Neural cell (in vitro differentiated cells): ENCODE measurements around the gene ZNF790.

Experiments used
- EP300 ChIP-seq: fragments of 450-650 bp; conservative IDR thresholded peaks from 2 replicates; pipeline ENCODE4 v1.6.1; 2014; ENCODE audit warnings: antibody characterized with exemption, mild to moderate bottlenecking, moderate library complexity; ENCODE audit not compliant: poor library complexity, severe bottlenecking
- POLR2AphosphoS5 ChIP-seq: IDR thresholded peaks from 2 replicates; pipeline ENCODE4 v1.6.1; 2012
- REST ChIP-seq: IDR thresholded peaks from 2 replicates; pipeline ENCODE4 v1.6.1; 2012; ENCODE audit warnings: borderline replicate concordance

DNA sequence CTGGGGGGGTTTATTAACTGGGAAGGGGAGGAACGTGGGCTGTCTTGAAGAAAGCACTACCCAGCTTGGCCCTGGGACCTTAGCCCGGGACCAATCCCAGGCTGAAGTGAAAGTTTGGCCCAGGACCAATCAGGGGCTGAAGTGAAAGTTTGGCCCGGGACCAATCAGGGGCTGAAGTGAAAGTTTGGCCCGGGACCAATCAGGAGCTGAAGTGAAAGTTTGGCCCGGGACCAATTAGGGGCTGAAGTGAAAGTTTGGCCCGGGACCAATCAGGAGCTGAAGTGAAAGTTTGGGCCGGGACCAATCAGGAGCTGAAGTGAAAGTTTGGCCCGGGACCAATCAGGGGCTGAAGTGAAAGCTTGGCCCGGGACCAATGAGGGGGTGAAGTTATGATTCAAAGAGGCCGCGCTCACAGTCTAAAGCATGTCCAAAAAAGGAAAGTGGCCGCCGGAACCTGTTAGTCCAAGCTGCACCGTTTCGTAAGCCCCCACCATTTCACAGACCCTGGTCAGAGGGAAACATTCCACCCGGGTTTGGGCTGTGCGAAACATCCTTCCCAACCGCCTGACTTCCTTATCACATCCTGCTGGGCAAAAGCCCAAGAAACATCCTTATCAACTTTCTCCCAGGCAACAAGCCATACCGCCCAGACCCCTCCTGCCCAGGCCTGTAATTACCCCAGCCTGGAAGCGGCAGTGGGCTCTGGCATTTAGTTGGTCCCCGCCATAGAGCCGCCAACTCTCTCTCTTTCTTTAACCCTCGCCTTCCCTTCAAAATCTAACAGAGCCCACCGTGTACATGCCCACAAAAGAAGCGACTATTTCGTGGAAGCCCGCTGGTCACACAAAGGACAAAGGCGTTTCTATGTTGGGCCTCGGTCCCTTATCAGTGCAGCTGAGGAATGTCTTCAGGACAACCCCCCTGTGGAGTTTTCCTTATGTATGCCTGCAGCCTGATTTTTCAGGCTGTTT is 66.6 kb downstream of the ZNF790 start:
- no peak for TF ChIP-seq EP300
- TF ChIP-seq POLR2AphosphoS5: no peak
- TF ChIP-seq REST: no peak
